Measurements from ENCODE around the gene B9D2. TPM values are rescaled to one million over a fixed set of nuclear protein-coding genes. Genes with fewer than 3 reads are reported as not detected.
A peak's percentile ranks its signal among the peaks of the same experiment; 100 is the strongest.
"Not testable (repeated sequence)": the region's sequence is repeated elsewhere in the genome, so short reads cannot be mapped to it uniquely, and the experiment has no call there.

B9D2 gene
- total and polyA plus RNA-seq, 9 donors = 0.83 to 7.2 (median 4.7) TPM

DNA sequence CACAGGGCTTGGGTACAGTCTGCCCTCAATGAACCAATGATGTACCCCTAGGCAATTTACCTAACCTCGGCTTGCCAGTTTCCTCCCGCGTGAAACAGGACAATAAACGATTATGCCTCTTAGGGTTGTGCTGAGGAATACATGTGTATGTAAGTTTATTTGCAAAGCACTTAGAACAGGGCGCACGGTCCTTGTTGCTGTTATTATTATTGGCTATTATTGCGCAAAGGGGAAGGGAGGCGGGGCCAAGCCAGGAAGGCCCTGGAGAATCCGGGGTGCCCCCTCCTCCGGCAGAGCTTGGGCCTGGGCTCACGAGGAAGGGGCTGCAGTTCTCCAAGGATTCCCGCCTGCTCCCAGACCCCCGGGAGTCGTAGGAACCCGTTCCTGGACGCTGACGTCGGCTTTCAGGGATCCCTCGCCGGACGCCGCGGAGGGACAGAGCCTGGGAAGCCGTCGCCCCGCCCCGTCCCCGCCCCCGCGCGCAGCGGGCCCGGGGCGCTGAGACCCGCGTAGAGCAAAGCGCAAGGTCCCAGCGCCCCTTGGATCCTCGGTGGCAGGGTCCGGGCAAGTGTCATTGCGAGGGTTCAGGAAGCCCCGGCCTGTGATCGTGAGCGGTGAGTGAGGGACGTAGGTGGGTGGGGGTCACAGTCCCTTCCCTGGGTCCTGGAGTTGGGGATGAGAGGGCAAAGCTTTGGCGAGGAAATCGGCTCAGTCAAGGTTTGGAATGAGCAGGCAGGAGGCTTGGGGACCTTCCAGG is 12.5 kb upstream of the B9D2 start, which contains the start of gene TMEM91:
Gene TMEM91 (plus strand): TSS at position 293 of the 757 bp plus-strand sequence. CDS start 1,777 bp downstream, outside the sequence.
- Histone ChIP-seq H3K4me1 (ENCODE audit: insufficient read depth) (peaks cover 8% of the 10 kb centered on the region), H3K36me3 (no peaks in the 10 kb centered on the region), H3K4me3 (peak within 1 kb of the TSS; percentile 52), H3K9me3 (no peaks in the 10 kb centered on the region), H3K27me3 (no peaks in the 10 kb centered on the region), H3K27ac (peak within 1 kb of the TSS; percentile 41 to 53)
- TF ChIP-seq CTCF (IDR thresholded peaks at IDR 0.05) (no peak), EP300 (IDR thresholded peaks at IDR 0.05) (no peak), POLR2A (IDR thresholded peaks at IDR 0.05) (no peak)
- peak; percentile 39 to 70 (median 56) for DNase-seq
- WGBS, 3 donors = 1 to 3% (median 3%) methylated on average over 25 to 47 of the region's 47 CpGs
- intact Hi-C loops (cut with DNase I) = no loop called here

- Histone ChIP-seq H3K9me3 (no peaks in the 10 kb centered on the region), H3K27ac (peak overlapping the region in 1 of 2 donors; percentile 19), H3K4me1 (ENCODE audit: insufficient read depth) (peaks cover 8% of the 10 kb centered on the region), H3K4me3 (no peak overlapping the region), H3K27me3 (no peaks in the 10 kb centered on the region), H3K36me3 (no peaks in the 10 kb centered on the region)
- WGBS, 3 donors = 1 to 5% (median 2%) methylated on average over 12 of the region's 12 CpGs
- TF ChIP-seq CTCF (IDR thresholded peaks at IDR 0.05) (no peak), POLR2A (IDR thresholded peaks at IDR 0.05) (no peak), EP300 (IDR thresholded peaks at IDR 0.05) (no peak)
- DNase-seq = peak; percentile 93 to 98 (median 95)
- intact Hi-C loops (cut with DNase I) = no loop called here
Measured at GRCh38 chr19:41373993-41374392, 10.0 kb upstream of the B9D2 start.

DNA sequence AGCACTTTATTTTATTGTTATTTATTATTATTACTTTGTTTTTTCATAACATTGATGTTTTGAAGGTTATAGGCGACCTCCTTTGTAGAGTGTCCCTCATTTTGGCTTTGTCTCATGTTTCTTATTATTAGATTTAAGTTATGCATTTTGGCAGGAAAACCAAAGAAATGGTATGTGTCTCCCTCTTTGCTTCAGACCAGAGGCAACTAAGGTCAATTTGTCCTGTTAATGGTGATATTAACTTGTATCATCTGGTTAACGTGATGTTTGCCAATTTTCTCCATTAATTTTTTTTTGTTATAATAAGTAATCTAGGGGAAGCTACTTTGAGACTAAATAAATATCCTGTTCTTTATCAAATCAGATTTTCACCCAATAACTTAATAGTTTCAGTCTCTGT is 8.6 kb upstream of the B9D2 start:
- DNase-seq = no peak
- H3K27ac ChIP-seq = no peak overlapping the region
- intact Hi-C loops (cut with DNase I) = no loop called here
- H3K4me3 ChIP-seq = no peak overlapping the region
- H3K4me1 ChIP-seq (ENCODE audit: insufficient read depth) = peaks cover 6% of the 10 kb centered on the region
- TF ChIP-seq EP300 (IDR thresholded peaks at IDR 0.05) (no peak), POLR2A (IDR thresholded peaks at IDR 0.05) (no peak), CTCF (IDR thresholded peaks at IDR 0.05) (no peak)
- H3K36me3 ChIP-seq = no peaks in the 10 kb centered on the region
- WGBS, 3 donors = 21 to 41% (median 41%) methylated on average over 2 of the region's 2 CpGs
- H3K9me3 ChIP-seq = no peaks in the 10 kb centered on the region
- H3K27me3 ChIP-seq = no peaks in the 10 kb centered on the region

GRCh38 chr19:41371541-41371940 is 7.6 kb upstream of the B9D2 start:
- Histone ChIP-seq H3K27ac (no peak overlapping the region), H3K27me3 (no peaks in the 10 kb centered on the region), H3K4me1 (ENCODE audit: insufficient read depth) (peaks cover 6% of the 10 kb centered on the region), H3K36me3 (no peaks in the 10 kb centered on the region), H3K4me3 (no peak overlapping the region), H3K9me3 (no peaks in the 10 kb centered on the region)
- no peak for DNase-seq
- intact Hi-C loops (cut with DNase I) = no loop called here
- TF ChIP-seq POLR2A (IDR thresholded peaks at IDR 0.05) = no peak
- TF ChIP-seq EP300 (IDR thresholded peaks at IDR 0.05) = no peak
- TF ChIP-seq CTCF (IDR thresholded peaks at IDR 0.05) = no peak
- 91 to 96% (median 92%) methylated on average over 8 of the region's 8 CpGs for WGBS, 3 donors

DNA sequence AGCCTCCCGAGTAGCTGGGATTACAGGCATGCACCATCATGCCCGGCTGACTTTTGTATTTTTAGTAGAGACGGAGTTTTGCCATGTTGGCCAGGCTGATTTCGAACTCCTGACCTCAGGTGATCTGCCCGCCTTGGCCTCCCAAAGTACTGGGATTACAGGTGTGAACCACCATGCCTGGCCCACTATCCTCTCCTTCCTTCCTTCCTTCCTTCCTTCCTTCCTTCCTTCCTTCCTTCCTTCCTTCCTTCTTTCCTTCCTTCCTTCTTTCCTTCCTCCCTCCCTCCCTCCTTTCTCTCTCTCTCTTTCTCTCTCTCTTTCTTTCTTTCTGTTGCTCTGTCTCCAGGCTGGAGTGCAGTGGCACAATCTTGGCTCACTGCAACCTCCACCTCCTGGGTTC is 7.2 kb upstream of the B9D2 start:
- H3K4me1 ChIP-seq (ENCODE audit: insufficient read depth); H3K27me3 ChIP-seq; H3K27ac ChIP-seq; intact Hi-C loops (cut with DNase I); DNase-seq; H3K36me3 ChIP-seq; H3K9me3 ChIP-seq; H3K4me3 ChIP-seq: not testable (repeated sequence)
- 90 to 95% (median 95%) methylated on average over 5 of the region's 5 CpGs for WGBS, 3 donors

Data from ovary (tissue), 9 donors.